Epithelial cell of esophagus (primary cell): ENCODE measurements around the gene SLC25A26.

Source experiments
- DNase-seq: peaks from one replicate; pipeline ENCODE4 v3.0.0; 2010; ENCODE audit warnings: low read depth
- H3K4me3 ChIP-seq: 2 replicates; pipeline ENCODE4 v1.5.1; 2011; ENCODE audit warnings: mild to moderate bottlenecking, low read length, control low read depth
- TF ChIP-seq, protein P1 (sequence below): IDR thresholded peaks from 2 replicates; pipeline ENCODE4 v1.5.1; 2011; ENCODE audit warnings: low read depth, mild to moderate bottlenecking, low read length, control low read depth, inconsistent platforms; ENCODE audit not compliant: insufficient read depth; ENCODE audit errors: missing control alignments

SLC25A26 gene, protein sequence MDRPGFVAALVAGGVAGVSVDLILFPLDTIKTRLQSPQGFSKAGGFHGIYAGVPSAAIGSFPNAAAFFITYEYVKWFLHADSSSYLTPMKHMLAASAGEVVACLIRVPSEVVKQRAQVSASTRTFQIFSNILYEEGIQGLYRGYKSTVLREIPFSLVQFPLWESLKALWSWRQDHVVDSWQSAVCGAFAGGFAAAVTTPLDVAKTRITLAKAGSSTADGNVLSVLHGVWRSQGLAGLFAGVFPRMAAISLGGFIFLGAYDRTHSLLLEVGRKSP

DNA sequence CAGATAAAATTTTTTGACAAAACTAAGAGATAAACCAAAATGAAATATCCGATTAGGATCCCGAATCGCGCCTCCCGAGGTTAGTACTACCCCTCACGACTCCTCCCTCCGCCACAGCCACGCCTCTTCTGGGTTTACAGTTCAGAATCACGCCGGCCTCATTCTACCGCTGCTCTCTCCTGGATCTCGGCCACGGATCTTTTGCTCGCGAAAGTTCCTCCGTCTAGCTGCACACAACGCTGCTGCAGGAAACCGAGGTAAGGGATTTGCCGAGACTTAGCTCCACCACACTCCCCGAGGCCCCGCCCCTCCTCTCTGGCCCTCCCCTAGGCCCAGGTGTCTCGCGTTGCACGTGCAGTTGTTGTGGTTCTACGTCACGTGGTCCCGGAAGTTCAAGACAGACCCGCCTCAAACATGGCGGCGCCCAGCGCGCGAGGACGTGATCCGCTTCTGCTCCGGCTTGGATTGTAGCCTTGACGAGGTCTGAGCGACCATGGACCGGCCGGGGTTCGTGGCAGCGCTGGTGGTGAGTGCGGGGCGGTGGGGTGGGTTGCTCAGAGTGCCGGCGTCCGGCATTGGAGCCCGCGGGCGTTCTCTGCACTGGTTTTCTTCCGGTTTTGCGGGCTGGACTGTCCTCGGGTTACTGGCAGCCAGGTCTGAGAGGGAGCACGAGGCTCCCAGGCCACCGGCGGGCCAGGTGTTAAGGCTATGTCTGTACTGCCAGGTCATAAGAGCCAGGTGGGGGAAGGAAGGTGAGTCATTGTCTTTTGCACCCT is at the start of gene SLC25A26:
Gene SLC25A26 (plus strand): TSS at position 400 of the 776 bp plus-strand sequence. CDS start 94 bp downstream, at position 494.
- TF ChIP-seq, protein P1, sequence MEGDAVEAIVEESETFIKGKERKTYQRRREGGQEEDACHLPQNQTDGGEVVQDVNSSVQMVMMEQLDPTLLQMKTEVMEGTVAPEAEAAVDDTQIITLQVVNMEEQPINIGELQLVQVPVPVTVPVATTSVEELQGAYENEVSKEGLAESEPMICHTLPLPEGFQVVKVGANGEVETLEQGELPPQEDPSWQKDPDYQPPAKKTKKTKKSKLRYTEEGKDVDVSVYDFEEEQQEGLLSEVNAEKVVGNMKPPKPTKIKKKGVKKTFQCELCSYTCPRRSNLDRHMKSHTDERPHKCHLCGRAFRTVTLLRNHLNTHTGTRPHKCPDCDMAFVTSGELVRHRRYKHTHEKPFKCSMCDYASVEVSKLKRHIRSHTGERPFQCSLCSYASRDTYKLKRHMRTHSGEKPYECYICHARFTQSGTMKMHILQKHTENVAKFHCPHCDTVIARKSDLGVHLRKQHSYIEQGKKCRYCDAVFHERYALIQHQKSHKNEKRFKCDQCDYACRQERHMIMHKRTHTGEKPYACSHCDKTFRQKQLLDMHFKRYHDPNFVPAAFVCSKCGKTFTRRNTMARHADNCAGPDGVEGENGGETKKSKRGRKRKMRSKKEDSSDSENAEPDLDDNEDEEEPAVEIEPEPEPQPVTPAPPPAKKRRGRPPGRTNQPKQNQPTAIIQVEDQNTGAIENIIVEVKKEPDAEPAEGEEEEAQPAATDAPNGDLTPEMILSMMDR, result no peak
- DNase-seq, result peak; percentile 99
- peak within 1 kb of the TSS; percentile 64 for H3K4me3 ChIP-seq

DNA sequence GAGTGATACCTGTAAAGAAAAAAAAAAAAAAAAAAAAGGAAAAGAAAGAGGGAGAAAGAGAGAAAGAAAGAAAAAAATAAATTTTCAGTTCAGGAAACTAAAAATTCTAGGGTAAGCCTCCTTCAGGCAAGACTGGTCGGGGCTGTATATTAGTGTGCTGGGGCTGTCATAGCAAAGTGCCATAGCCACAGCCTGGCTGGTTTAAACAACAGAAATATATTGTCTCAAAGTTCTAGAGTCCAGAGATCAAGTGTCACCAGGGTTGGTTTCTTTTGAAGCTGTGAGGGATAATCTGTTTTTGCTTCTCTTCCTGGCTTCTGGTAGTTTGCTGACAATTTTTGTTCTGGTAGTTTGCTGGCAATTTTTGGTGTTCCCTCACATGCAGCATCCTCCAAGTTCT is 48.4 kb upstream of the SLC25A26 start:
- no peak overlapping the region for H3K4me3 ChIP-seq
- DNase-seq, result no peak
- TF ChIP-seq, protein P1, result no peak

DNA sequence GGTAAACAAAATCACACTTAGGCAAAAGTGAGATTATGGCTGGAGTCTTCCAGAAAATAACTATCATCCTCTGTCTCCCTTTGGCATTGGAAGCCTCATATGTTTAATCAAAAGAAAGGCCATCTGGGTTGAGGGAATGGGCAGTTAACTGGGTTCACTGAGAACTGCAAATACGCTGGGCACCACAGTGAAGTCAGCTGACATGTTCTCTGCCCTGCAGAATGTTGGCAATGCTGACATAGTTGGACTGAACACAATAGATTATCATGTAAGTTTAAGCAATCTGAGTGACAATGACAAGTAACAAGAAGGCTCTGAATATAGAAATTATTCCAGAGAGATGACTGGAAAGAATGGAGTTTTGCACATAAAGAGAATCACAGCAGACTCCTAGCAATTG is 43.8 kb upstream of the SLC25A26 start:
- no peak overlapping the region for H3K4me3 ChIP-seq
- TF ChIP-seq, protein P1, result no peak
- no peak for DNase-seq

DNA sequence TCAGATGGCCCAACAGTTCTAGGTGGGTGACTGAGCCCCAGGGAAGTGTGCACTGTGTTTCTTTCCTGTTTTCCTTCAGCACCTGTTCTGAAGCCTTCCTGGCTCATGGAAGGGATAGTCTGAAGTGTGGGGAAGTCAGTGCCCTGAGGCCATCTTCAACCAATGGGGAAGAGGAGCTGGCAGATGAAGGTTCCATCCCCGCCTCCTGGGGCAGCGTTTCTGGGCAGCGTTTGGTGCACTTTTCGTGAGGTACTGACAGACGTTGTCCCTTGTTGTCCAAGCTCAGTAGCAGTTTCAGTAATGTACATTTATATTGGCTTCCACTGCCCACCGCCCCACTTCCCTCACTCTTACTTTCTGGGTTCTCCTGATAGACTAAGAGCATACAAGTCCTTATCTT is 42.6 kb upstream of the SLC25A26 start:
- H3K4me3 ChIP-seq, result no peak overlapping the region
- DNase-seq, result no peak
- TF ChIP-seq, protein P1, result no peak

DNA sequence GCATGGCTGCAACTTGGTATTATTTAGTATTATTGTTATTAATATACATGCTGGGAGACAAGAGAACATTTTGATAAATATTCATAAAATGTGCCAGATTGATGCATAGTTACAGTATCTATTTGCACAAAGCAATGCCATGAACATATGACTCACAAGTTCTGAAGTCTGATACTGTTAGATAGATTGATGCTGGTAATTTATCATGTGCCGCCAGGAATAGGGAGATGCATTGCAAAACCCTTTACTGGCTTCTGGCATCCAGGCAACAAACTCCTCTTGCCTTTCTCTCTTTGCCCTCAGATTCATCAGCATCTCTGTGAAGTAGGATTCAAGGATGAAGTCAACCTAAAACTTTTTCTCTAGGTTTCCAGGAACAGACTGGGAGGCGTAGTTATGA is 41.0 kb upstream of the SLC25A26 start:
- DNase-seq, result no peak
- TF ChIP-seq, protein P1, result no peak
- H3K4me3 ChIP-seq, result no peak overlapping the region

DNA sequence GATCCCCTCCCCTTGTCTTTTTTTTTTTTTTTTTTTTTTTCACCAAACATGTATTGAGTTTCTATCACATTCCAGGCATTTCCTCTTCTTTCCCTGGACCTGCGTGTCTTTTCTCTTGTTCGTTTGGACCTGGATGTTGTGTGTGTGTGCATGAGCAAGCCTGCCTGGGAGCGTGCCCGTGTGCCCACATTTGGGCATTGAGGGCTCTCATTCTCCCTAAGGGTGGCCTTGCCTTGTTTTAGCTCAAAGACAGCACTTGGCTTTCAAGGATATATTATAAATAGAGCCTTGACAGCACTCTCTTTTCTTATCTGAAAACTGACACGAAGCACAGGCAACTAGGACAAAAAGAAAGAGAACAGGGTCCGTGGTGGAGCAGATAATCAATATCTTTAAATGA is 39.0 kb upstream of the SLC25A26 start:
- TF ChIP-seq, protein P1, result no peak
- DNase-seq, result no peak

More for the DNA sequence above, 39.0 kb upstream of the SLC25A26 start:
- no peak overlapping the region for H3K4me3 ChIP-seq
